ENCODE measurements around the gene PNLIPRP2.

- TF ChIP-seq USF1 (IDR thresholded peaks at IDR 0.05; ENCODE audit: borderline replicate concordance, low read depth) (no peak), MXI1 (IDR thresholded peaks at IDR 0.05; ENCODE audit: low read depth, low read length) (no peak), GATA2 (CRISPR knock-in tag; IDR thresholded peaks at IDR 0.05) (no peak), TEAD4 (IDR thresholded peaks at IDR 0.05; ENCODE audit: borderline replicate concordance, insufficient read depth) (no peak), POLR2AphosphoS5 (IDR thresholded peaks at IDR 0.05; ENCODE audit: low read depth, low read length) (no peak), FOXM1 (IDR thresholded peaks at IDR 0.05; ENCODE audit: low read depth) (no peak), USF2 (IDR thresholded peaks at IDR 0.05; ENCODE audit: borderline replicate concordance, low read depth, low read length) (no peak), EZH2phosphoT487 (IDR thresholded peaks at IDR 0.05; ENCODE audit: borderline replicate concordance, low read depth) (no peak), YY1 (IDR thresholded peaks at IDR 0.05; ENCODE audit: low read depth) (no peak), RAD21 (IDR thresholded peaks at IDR 0.05; ENCODE audit: low read length) (no peak)
- TF ChIP-seq, protein P1, sequence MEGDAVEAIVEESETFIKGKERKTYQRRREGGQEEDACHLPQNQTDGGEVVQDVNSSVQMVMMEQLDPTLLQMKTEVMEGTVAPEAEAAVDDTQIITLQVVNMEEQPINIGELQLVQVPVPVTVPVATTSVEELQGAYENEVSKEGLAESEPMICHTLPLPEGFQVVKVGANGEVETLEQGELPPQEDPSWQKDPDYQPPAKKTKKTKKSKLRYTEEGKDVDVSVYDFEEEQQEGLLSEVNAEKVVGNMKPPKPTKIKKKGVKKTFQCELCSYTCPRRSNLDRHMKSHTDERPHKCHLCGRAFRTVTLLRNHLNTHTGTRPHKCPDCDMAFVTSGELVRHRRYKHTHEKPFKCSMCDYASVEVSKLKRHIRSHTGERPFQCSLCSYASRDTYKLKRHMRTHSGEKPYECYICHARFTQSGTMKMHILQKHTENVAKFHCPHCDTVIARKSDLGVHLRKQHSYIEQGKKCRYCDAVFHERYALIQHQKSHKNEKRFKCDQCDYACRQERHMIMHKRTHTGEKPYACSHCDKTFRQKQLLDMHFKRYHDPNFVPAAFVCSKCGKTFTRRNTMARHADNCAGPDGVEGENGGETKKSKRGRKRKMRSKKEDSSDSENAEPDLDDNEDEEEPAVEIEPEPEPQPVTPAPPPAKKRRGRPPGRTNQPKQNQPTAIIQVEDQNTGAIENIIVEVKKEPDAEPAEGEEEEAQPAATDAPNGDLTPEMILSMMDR (IDR thresholded peaks at IDR 0.05), result no peak
Measured at GRCh38 chr10:116637830-116638229, 17.1 kb downstream of the PNLIPRP2 start.
